ENCODE results near the gene ZNF710. TPM values are rescaled to one million over a fixed set of nuclear protein-coding genes. Genes with fewer than 3 reads are reported as not detected.
A peak's percentile ranks its signal among the peaks of the same experiment; 100 is the strongest.
"Not testable (repeated sequence)": the region's sequence is repeated elsewhere in the genome, so short reads cannot be mapped to it uniquely, and the experiment has no call there.

ZNF710 gene
- 10 to 100 TPM in 2 of 4 donors, 1 to 10 TPM in 2; 6.6 to 13.8 (median 10.1) TPM for total RNA-seq

DNA sequence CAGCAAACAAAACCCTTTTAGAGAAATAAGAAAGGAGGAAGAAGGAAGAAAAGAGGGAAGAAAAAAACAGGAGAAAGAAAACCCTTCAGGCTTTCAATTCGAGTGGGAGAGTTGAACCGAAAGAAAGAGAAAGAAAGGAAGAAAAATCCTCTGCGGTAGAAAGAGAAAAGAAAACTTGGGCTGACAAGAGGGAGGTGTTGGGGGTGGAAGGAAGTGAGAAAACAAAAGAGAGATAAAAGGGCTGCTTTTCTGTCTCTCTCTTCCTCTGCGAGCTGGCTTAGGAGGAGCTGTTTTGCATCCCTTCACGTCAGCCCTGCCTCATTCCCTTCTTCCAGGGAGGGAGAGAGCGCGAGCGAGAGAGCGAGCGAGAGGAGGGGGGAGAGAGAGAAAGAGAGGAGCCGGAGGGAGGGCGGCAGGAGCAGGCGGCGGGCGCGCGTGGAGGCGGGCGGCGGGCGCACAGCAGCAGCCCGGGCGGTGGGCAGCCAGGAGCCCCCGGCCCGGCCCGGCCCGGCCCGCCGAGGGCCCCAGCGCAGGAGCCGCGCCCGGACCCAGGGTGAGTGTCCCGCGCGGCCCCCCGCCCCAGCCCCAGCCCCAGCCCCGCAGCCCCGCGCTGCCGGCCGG is at the start of gene ZNF710:
Gene ZNF710 (plus strand): TSS at position 263 of the 621 bp plus-strand sequence. CDS start 65,814 bp downstream, outside the sequence.
- intact Hi-C loops (cut with DNase I), result loop anchor here (5.0 kb wide), 1 partner anchor 66 kb away; no protein-coding TSS in a partner anchor
- Histone ChIP-seq H3K4me1 (peaks cover 24 to 57% (median 56%) of the 10 kb centered on the region in 4 donors), H3K36me3 (no peaks in the 10 kb centered on the region), H3K27ac (replicated peaks in 1 of 4) (peak within 1 kb of the TSS; percentile 88 to 93 (median 90)), H3K4me3 (peak within 1 kb of the TSS; percentile 87 to 97 (median 90)), H3K9me3 (no peaks in the 10 kb centered on the region), H3K27me3 (no peaks in the 10 kb centered on the region)
- DNase-seq (ENCODE audit: extremely low spot score), result no peak
- peak; percentile 52 to 65 for TF ChIP-seq POLR2AphosphoS5 (IDR thresholded peaks at IDR 0.05)
- TF ChIP-seq, protein P1, sequence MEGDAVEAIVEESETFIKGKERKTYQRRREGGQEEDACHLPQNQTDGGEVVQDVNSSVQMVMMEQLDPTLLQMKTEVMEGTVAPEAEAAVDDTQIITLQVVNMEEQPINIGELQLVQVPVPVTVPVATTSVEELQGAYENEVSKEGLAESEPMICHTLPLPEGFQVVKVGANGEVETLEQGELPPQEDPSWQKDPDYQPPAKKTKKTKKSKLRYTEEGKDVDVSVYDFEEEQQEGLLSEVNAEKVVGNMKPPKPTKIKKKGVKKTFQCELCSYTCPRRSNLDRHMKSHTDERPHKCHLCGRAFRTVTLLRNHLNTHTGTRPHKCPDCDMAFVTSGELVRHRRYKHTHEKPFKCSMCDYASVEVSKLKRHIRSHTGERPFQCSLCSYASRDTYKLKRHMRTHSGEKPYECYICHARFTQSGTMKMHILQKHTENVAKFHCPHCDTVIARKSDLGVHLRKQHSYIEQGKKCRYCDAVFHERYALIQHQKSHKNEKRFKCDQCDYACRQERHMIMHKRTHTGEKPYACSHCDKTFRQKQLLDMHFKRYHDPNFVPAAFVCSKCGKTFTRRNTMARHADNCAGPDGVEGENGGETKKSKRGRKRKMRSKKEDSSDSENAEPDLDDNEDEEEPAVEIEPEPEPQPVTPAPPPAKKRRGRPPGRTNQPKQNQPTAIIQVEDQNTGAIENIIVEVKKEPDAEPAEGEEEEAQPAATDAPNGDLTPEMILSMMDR (IDR thresholded peaks at IDR 0.05), result no peak
- TF ChIP-seq POLR2A (IDR thresholded peaks at IDR 0.05; ENCODE audit: low read depth), result no peak
- under 1% methylated on average over 14 of the region's 42 CpGs for WGBS

GRCh38 chr15:89954541-89954940 is 46.6 kb upstream of the ZNF710 start:
- TF ChIP-seq POLR2A (IDR thresholded peaks at IDR 0.05; ENCODE audit: low read depth) (no peak), POLR2AphosphoS5 (IDR thresholded peaks at IDR 0.05) (no peak), EP300 (IDR thresholded peaks at IDR 0.05) (no peak)
- TF ChIP-seq, protein P1 (IDR thresholded peaks at IDR 0.05), result no peak
- no peak for DNase-seq (ENCODE audit: extremely low spot score)
- Histone ChIP-seq H3K9me3 (no peaks in the 10 kb centered on the region), H3K27me3 (no peaks in the 10 kb centered on the region), H3K4me1 (no peaks in the 10 kb centered on the region), H3K27ac (replicated peaks in 1 of 4) (no peak overlapping the region), H3K4me3 (no peak overlapping the region), H3K36me3 (no peaks in the 10 kb centered on the region)
- intact Hi-C loops (cut with DNase I), result no loop called here
- 77% methylated on average over 3 of the region's 3 CpGs for WGBS

DNA sequence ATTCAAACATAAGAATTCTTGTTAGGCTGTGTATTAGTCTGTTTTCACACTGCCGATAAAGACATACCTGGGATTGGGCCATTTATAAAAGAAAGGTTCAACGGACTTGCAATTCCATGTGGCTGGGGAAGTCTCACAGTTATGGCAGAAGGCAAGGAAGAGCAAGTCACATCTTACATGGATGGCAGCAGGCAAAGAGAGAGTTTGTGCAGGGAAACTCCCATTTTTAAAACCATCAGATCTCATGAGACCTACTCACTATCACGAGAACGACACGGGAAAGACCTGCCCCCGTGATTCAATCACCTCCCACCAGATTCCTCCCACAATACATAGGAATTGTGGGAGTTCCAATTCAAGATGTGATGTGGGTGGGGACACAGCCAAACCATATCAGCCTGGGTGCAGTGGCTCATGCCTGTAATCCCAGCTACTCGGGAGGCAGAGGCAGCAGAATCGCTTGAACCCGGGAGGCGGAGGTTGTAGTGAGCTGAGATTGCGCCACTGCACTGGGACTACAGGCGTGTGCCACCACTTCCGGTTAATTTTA is 45.6 kb upstream of the ZNF710 start:
- intact Hi-C loops (cut with DNase I); DNase-seq (ENCODE audit: extremely low spot score): not testable (repeated sequence)
- WGBS, result 94% methylated on average over 13 of the region's 13 CpGs

GRCh38 chr15:89958107-89958805 is 42.9 kb upstream of the ZNF710 start:
- no peak overlapping the region for H3K27ac ChIP-seq (replicated peaks in 1 of 4)
- TF ChIP-seq, protein P1 (IDR thresholded peaks at IDR 0.05), result no peak
- intact Hi-C loops (cut with DNase I), result no loop called here
- WGBS, result 88% methylated on average over 17 of the region's 18 CpGs
- H3K4me3 ChIP-seq, result no peak overlapping the region
- no peak for DNase-seq (ENCODE audit: extremely low spot score)
- H3K4me1 ChIP-seq, result no peaks in the 10 kb centered on the region
- no peaks in the 10 kb centered on the region for H3K27me3 ChIP-seq
- H3K9me3 ChIP-seq, result no peaks in the 10 kb centered on the region
- no peaks in the 10 kb centered on the region for H3K36me3 ChIP-seq

More for the DNA sequence above, 45.6 kb upstream of the ZNF710 start:
- H3K4me1 ChIP-seq; H3K4me3 ChIP-seq; H3K27me3 ChIP-seq; H3K36me3 ChIP-seq; H3K27ac ChIP-seq (replicated peaks in 1 of 4); H3K9me3 ChIP-seq: not testable (repeated sequence)

Data from esophagus muscularis mucosa (tissue), 4 donors.